HepG2 (cell line): ENCODE data around the gene SLC17A9. TPM values are rescaled to one million over a fixed set of nuclear protein-coding genes. Genes with fewer than 3 reads are reported as not detected.

Experiments
- ATAC-seq: fragments of 200-7000 bp; cut with Tn5 transposase; 3 replicates; pipeline ENCODE4 v1.9.1; 2020; ENCODE audit warnings: mild to moderate bottlenecking, moderate library complexity
- BruUV-seq: library from RNA; stranded (reverse); fragments of 400-500 nt; replicated peaks from 2 replicates; lab custom pipeline; 2021; lab: Mats Ljungman, UMichigan
- CTCF ChIA-PET: fragments of 300-600 bp; formaldehyde crosslinking; extraction: SDS; loops from one replicate; lab custom pipeline; 2021; ENCODE audit warnings: low total read pairs, inconsistent platforms, low intra/inter-chr PET ratio; lab: Yijun Ruan, JAX
- POLR2A ChIA-PET: fragments of 350-600 bp; sonication (Branson Sonifier 250); formaldehyde crosslinking; loops from one replicate; lab custom pipeline; 2020; ENCODE audit warnings: antibody characterized with exemption, inconsistent platforms; lab: Yijun Ruan, JAX
- DNase-seq: peaks from one replicate; pipeline ENCODE4 v3.0.0-alpha.2; 2015; ENCODE audit warnings: low spot score
- FAIRE-seq: peaks from 3 replicates; lab custom pipeline; 2011; peaks lifted over from hg19 to GRCh38; lab: Jason Lieb, UNC
- H2AFZ ChIP-seq: one replicate; pipeline ENCODE4 v1.6.1; 2011; ENCODE audit warnings: low read length, inconsistent platforms
- H3K27ac ChIP-seq: fragments of 300-600 bp; 3 replicates; pipeline ENCODE4 v1.8.0; 2011; ENCODE audit warnings: mixed run types, mild to moderate bottlenecking, mixed read lengths, low read length, inconsistent platforms; ENCODE audit not compliant: insufficient read depth; ENCODE audit errors: extremely low read length
- H3K27me3 ChIP-seq, 2 experiments: fragments of 200-600 bp in 1 of 2; 2 replicates in 1 of 2; 3 replicates in 1 of 2; pipeline versions ENCODE4 v1.6.0 to v1.8.0; 2011; ENCODE audit warnings: low read length in 2 of 2, mild to moderate bottlenecking in 2 of 2, moderate library complexity in 2 of 2, inconsistent platforms in 1 of 2; ENCODE audit not compliant: insufficient read depth in 2 of 2, control insufficient read depth in 1 of 2
- H3K36me3 ChIP-seq, 2 experiments: fragments of 200-600 bp in 1 of 2; replicated peaks in 1 of 2; 2 replicates in 1 of 2; 3 replicates in 1 of 2; pipeline versions ENCODE4 v1.5.1 to v1.8.0; 2011; ENCODE audit warnings: low read length in 2 of 2, inconsistent platforms in 1 of 2; ENCODE audit not compliant: insufficient read depth in 2 of 2, control insufficient read depth in 1 of 2
- H3K4me1 ChIP-seq: 2 replicates; pipeline ENCODE4 v1.5.1; 2012; ENCODE audit warnings: low read length, inconsistent platforms; ENCODE audit not compliant: insufficient read depth
- H3K4me2 ChIP-seq: 2 replicates; pipeline ENCODE4 v1.6.0; 2011; ENCODE audit warnings: low read depth, low read length, inconsistent platforms
- H3K4me3 ChIP-seq, 3 experiments: fragments of 200-600 bp in 1 of 3; sonication (generic), shearing (Covaris generic) in 1 of 3; replicated peaks in 1 of 3; 2 replicates each; pipeline ENCODE4 v1.5.1; 2011 to 2016; ENCODE audit warnings: low read length in 3 of 3, inconsistent platforms in 2 of 3, low read depth in 2 of 3, mild to moderate bottlenecking in 2 of 3, control low read depth in 1 of 3, mixed read lengths in 1 of 3; ENCODE audit not compliant: insufficient read depth in 1 of 3
- H3K79me2 ChIP-seq: one replicate; pipeline ENCODE4 v1.6.1; 2011; ENCODE audit warnings: low read length, inconsistent platforms; ENCODE audit not compliant: insufficient read depth
- H3K9ac ChIP-seq: 2 replicates; pipeline ENCODE4 v1.6.0; 2011; ENCODE audit warnings: mild to moderate bottlenecking, low read depth, low read length, inconsistent platforms; ENCODE audit not compliant: insufficient read depth
- H3K9me3 ChIP-seq: 2 replicates; pipeline ENCODE4 v1.5.1; 2012; ENCODE audit warnings: mild to moderate bottlenecking, low read length
- H4K20me1 ChIP-seq: 2 replicates; pipeline ENCODE4 v1.6.0; 2011; ENCODE audit warnings: inconsistent platforms, mild to moderate bottlenecking, low read length, moderate library complexity; ENCODE audit not compliant: insufficient read depth
- ARNT ChIP-seq: fragments of 450-650 bp; IDR thresholded peaks from 2 replicates; pipeline ENCODE4 v1.6.1; 2017
- ASH2L ChIP-seq: fragments of 300-600, 200-600 bp; sonication (generic); IDR thresholded peaks from 2 replicates; pipeline ENCODE4 v1.7.0; 2017; ENCODE audit warnings: low read depth, mild to moderate bottlenecking, moderate library complexity, mixed read lengths, low read length; ENCODE audit not compliant: insufficient read length
- BCL3 ChIP-seq: sonication (generic); formaldehyde crosslinking; IDR thresholded peaks from 2 replicates; pipeline ENCODE4 v1.5.1; 2020; ENCODE audit warnings: mild to moderate bottlenecking, missing genetic modification reagents, moderate library complexity
- DPF2 ChIP-seq: sonication (generic); formaldehyde crosslinking; IDR thresholded peaks from 2 replicates; pipeline ENCODE4 v1.4.0; 2020; ENCODE audit warnings: mild to moderate bottlenecking, low read depth, missing genetic modification reagents, borderline replicate concordance
- GABPB1 ChIP-seq: IDR thresholded peaks from 2 replicates; pipeline ENCODE4 v1.6.1; 2016; ENCODE audit warnings: mild to moderate bottlenecking, missing genetic modification reagents, moderate library complexity, missing compliant biosample characterization
- GPN1 ChIP-seq: sonication (generic); formaldehyde crosslinking; IDR thresholded peaks from 2 replicates; pipeline ENCODE4 v1.5.1; 2020; ENCODE audit warnings: missing genetic modification reagents, borderline replicate concordance
- ISX ChIP-seq: sonication (generic); formaldehyde crosslinking; conservative IDR thresholded peaks from 2 replicates; pipeline ENCODE4 v1.5.0; 2020; ENCODE audit warnings: missing genetic modification reagents
- JDP2 ChIP-seq: sonication (generic); formaldehyde crosslinking; IDR thresholded peaks from 2 replicates; pipeline ENCODE4 v1.8.1; 2022; ENCODE audit warnings: missing genetic modification reagents, borderline replicate concordance
- MYC ChIP-seq: sonication (generic); formaldehyde crosslinking; IDR thresholded peaks from 2 replicates; pipeline ENCODE4 v1.9.0; 2021; ENCODE audit warnings: missing genetic modification reagents, borderline replicate concordance
- RBM22 ChIP-seq: fragments of 200-400 bp; formaldehyde crosslinking; optimal IDR thresholded peaks from 2 replicates; pipeline ENCODE3; 2017; ENCODE audit warnings: mild to moderate bottlenecking, low read length, moderate library complexity
- SPEN ChIP-seq: sonication (generic); formaldehyde crosslinking; IDR thresholded peaks from 2 replicates; pipeline ENCODE4 v1.5.1; 2020; ENCODE audit warnings: low read depth, mild to moderate bottlenecking, missing genetic modification reagents
- TAF15 ChIP-seq: fragments of 200-400 bp; formaldehyde crosslinking; IDR thresholded peaks from one replicate; pipeline ENCODE4 v1.6.1; 2018; ENCODE audit warnings: mild to moderate bottlenecking, low read depth, low read length; ENCODE audit not compliant: poor library complexity, severe bottlenecking
- ZC3H4 ChIP-seq: sonication (generic); formaldehyde crosslinking; IDR thresholded peaks from 2 replicates; pipeline ENCODE4 v1.4.0; 2020; ENCODE audit warnings: missing genetic modification reagents, borderline replicate concordance
- ZNF207 ChIP-seq: fragments of 450-650 bp; IDR thresholded peaks from 2 replicates; pipeline ENCODE4 v1.6.1; 2016; ENCODE audit warnings: antibody characterized with exemption, borderline replicate concordance
- ZNF441 ChIP-seq: sonication (generic); formaldehyde crosslinking; IDR thresholded peaks from 2 replicates; pipeline ENCODE4 v1.7.0; 2021; ENCODE audit warnings: missing genetic modification reagents, borderline replicate concordance
- ZNF512B ChIP-seq: sonication (generic); formaldehyde crosslinking; IDR thresholded peaks from 2 replicates; pipeline ENCODE4 v1.5.1; 2020; ENCODE audit warnings: missing genetic modification reagents, mild to moderate bottlenecking, borderline replicate concordance
- ZNF710 ChIP-seq: sonication (generic); formaldehyde crosslinking; IDR thresholded peaks from 2 replicates; pipeline ENCODE4 v1.5.0; 2020; ENCODE audit warnings: mild to moderate bottlenecking, missing genetic modification reagents, borderline replicate concordance
- ZNF724P ChIP-seq: sonication (generic); formaldehyde crosslinking; IDR thresholded peaks from 2 replicates; pipeline ENCODE4 v1.8.0; 2022; ENCODE audit warnings: missing genetic modification reagents, borderline replicate concordance
- WGBS: methylation state at CpG from one replicate; pipeline ENCODE4 v1.1.6; 2017; ENCODE audit warnings: low lambda C conversion rate; 5-methylcytosine and 5-hydroxymethylcytosine counted together
- in situ Hi-C: cut with HindIII; loops from 2 replicates; pipeline ENCODE4 v1.10.0; 2017; ENCODE audit warnings: low pct_unique_long_range_greater_than_20kb; ENCODE audit not compliant: extremely low pct_ligation_motif_present
- intact Hi-C: fragments of 100-400 bp; cut with micrococcal nuclease; formaldehyde crosslinking; loops from one replicate; pipeline ENCODE4 v1.10.0; 2022; ENCODE audit not compliant: unreplicated experiment
- polyA plus RNA-seq, 8 experiments: library from polyadenylated mRNA; depleted of rRNA in 3 of 8; stranded (reverse) in 7 of 8; unstranded in 1 of 8; fragments of >200 nt; fragmentation: Illumina TruSeq in 4 of 8; extraction: Trizol in 4 of 8; gene quantifications; 2 replicates each; pipeline versions ENCODE4 v1.2.1 to v1.2.3, GENCODE V29; 2011 to 2016; ENCODE audit warnings: low read depth in 4 of 8, missing spikeins in 1 of 8, mixed read lengths in 1 of 8; ENCODE audit not compliant: insufficient read depth in 1 of 8
- total RNA-seq, 5 experiments: library from RNA; depleted of rRNA; stranded (reverse); fragments of >200 nt; fragmentation: Illumina TruSeq; extraction: Trizol; gene quantifications; 2 replicates each; pipeline ENCODE4 v1.2.3, GENCODE V29; 2016; ENCODE audit warnings: low read depth in 1 of 5

Gene SLC17A9
- total and polyA plus RNA-seq, 2 of the 13 experiments (the other 11 are each of a cell fraction or from before 2014, with no cell fraction given): 110 to 191 TPM

GRCh38 chr20:62910777-62911497 lies 41.6 kb upstream of the SLC17A9 start:
- Histone ChIP-seq H3K9me3 (no peaks in the 10 kb centered on the region), H3K36me3 (peaks cover 69 to 77% of the 10 kb centered on the region in 2 experiments), H3K27me3 (no peaks in the 10 kb centered on the region), H3K27ac (no peak overlapping the region), H3K9ac (no peak overlapping the region), H2AFZ (no peak overlapping the region), H3K4me3 (no peak overlapping the region), H3K79me2 (peaks cover 87% of the 10 kb centered on the region), H3K4me2 (no peak overlapping the region), H4K20me1 (peaks cover 76% of the 10 kb centered on the region), H3K4me1 (peaks cover 34% of the 10 kb centered on the region)
- POLR2A ChIA-PET: interaction anchor here (3.9 to 6.3 kb wide), 2 partner anchors 27 to 43 kb away, joined by 19 to 54 read pairs; partner anchors contain the start of genes GID8 and SLC17A9
- FAIRE-seq (no peak), ATAC-seq (no peak), DNase-seq (no peak)
- CTCF ChIA-PET: no interaction called here
- intact Hi-C loops: no loop called here
- WGBS: 98% methylated on average over 45 of the region's 45 CpGs
- no TSS peak for BruUV-seq
- in situ Hi-C loops: no loop called here
- TF ChIP-seq ISX (CRISPR knock-in tag): no peak
- no peak for TF ChIP-seq ZNF724P (CRISPR knock-in tag)
- TF ChIP-seq ASH2L: no peak
- TF ChIP-seq ARNT: no peak
- TF ChIP-seq ZNF512B (CRISPR knock-in tag): no peak
- TF ChIP-seq GPN1 (CRISPR knock-in tag): no peak
- no peak for TF ChIP-seq JDP2
- no peak for TF ChIP-seq BCL3 (CRISPR knock-in tag)
- 0 out of 2 replicates have a peak, but pooled peaks have one; percentile 22 for TF ChIP-seq ZC3H4 (CRISPR knock-in tag)
- TF ChIP-seq SPEN (CRISPR knock-in tag): 0 out of 2 replicates have a peak, but pooled peaks have one; percentile 16
- TF ChIP-seq GABPB1 (CRISPR knock-in tag): peak; percentile 24; the same call in 1 of the 2 replicates
- no peak for TF ChIP-seq ZNF710
- peak; percentile 67 for TF ChIP-seq RBM22
- TF ChIP-seq ZNF207: no peak
- no peak for TF ChIP-seq TAF15
- TF ChIP-seq MYC (CRISPR knock-in tag): no peak
- no peak for TF ChIP-seq ZNF441 (CRISPR knock-in tag)
- TF ChIP-seq DPF2 (CRISPR knock-in tag): no peak
